HG02571 (cell line): Measurements from ENCODE around the gene GATA2.

ENCODE experiments used
- ATAC-seq: cut with Tn5 transposase; IDR thresholded peaks from one replicate; pipeline ENCODE4 v1.9.1; 2021; ENCODE audit warnings: mild to moderate bottlenecking, moderate library complexity; ENCODE audit not compliant: unreplicated experiment

GATA2 gene

DNA sequence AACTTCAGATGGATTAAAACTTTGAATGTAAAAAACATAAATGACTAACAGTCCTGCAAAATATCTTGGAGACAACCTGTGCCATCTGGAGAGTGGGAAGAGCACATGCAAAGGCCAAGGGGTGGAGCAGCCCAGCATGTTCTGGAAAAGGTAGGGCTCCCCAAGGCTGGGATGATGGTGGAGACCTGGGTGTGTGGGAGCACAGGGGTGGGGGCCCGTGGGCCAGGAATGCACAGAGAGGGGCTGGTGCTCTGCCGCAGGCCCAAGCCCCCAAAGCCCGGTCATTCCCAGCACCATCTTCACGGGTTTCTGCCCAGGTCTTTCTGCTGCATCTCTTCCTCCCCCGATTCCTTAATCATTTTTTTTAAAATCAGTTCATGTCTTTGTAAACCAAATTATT, 9.7 kb upstream of the GATA2 start:
- ATAC-seq = no peak

- ATAC-seq = no peak
Observed at GRCh38 chr3:128501431-128501830, 8.4 kb upstream of the GATA2 start.

GRCh38 chr3:128500556-128500955, 7.6 kb upstream of the GATA2 start:
- no peak for ATAC-seq

GRCh38 chr3:128499724-128500275, 6.8 kb upstream of the GATA2 start:
- no peak for ATAC-seq

DNA sequence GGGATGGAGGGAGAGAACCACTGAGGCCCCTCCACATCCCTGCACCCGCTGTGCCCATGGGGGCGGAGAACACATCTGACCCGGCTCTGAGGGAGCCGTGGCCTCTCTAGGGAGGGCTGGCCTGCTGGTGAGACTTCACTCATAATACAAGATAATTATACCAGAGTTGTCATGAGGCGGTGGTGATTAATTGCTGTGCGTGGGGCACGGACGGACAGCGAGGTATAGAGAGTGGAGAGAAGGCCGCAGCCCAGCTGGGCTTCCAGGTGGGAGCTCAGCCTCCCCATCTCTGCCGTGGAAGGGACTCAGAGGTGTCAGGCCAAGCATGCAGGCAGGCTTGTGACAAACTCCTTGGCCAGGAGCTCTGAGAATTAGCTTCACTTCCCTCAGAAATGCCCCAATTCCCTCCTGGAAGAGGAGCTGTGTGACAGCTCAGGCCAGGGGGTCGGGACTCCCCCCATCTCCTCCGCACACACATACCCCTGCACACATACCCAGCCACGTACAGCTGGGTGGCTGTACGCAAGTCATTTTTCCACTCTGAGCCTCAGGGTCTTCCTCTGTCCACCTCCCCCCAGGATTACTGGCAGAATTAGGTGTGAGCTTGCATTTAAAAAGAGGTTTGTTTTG, 6.0 kb upstream of the GATA2 start:
- no peak for ATAC-seq

- no peak for ATAC-seq
Observed at GRCh38 chr3:128498127-128498626, 5.2 kb upstream of the GATA2 start.

GRCh38 chr3:128497305-128498126, 4.5 kb upstream of the GATA2 start:
- no peak for ATAC-seq

GRCh38 chr3:128496602-128497304, 3.8 kb upstream of the GATA2 start:
- ATAC-seq = no peak

DNA sequence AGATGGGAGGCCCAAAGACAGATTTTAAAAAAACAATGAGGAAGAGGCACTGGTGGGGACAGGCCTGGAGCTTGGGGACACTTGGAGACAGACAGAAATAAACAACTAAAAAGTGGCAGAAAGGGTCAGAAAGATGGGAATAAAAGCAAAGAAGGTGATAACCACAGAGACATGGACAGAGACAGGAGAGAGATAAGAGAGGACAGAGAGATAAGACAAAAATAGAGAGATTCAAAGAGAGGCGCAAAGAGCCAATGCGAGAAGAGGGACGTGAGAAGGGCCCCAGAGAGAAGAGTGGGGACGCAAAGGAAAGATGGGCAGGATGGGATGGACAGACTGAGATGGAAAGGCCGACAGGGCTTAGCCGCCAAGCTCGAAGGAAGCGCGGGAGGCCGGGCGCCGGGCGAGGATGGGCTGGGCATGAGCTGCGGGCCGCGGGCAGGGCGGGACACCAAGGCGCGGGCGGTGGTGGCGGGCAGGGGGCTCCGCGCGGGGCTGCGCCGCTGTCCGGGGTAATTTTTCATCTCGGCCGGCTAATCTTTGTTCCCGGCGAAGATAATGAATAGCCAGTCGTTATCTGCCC, 3.1 kb upstream of the GATA2 start:
- ATAC-seq = no peak

GRCh38 chr3:128495435-128495970, 2.5 kb upstream of the GATA2 start:
- ATAC-seq = no peak

DNA sequence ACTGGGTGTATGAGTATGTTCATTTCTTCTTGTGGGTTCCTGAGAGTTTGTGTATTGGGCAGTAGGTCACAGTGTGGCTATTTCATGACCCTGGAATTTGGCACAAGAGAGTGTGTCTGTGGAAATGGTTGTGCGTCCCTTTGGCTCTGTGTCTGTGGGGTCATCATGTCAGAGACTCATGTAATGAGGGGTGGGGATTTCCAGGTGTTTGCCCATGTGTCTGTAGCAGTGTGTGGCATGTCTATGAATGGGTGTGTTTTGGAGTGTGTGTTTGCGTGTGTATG, 1.3 kb upstream of the GATA2 start:
- ATAC-seq = no peak

GRCh38 chr3:128493570-128494366, 767 bp upstream of the GATA2 start:
- ATAC-seq = no peak

DNA sequence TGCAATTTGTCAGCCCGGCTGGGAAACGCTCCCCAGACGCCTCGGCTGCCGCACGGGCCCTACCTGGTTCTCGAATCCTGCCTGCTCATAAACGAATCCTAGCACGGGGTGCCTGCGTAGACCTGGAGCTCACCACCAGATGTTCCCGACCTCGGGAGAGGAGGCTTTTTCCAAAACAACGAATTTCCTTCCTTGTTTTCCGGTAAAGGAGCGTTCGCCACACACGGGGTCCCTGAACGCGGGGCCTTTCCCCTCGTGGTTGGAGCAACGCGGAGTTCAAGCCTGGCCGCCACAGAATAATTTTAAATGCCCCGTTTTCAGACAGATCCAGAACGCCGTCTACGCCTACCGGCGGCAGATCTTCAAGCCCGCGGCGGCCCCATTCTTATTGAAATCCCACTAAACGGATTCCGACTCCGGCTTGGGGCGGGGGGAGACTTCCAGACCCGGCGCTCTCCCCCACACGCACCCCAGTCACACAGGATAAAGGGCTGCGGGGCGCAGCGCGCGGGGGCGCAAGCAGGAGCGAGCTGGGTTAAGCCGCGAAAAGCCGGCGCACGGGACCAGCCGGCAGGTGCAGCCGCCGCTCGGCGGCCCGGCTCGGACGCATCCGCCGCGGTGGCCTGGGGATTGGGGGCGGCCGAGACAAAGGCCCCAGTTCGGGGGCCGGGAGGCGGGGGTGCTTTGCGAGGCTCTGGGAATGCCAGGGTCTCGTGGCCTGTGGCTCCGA, 895 bp downstream of the GATA2 start:
- ATAC-seq = no peak

GRCh38 chr3:128491691-128491940, 1.4 kb downstream of the GATA2 start:
- ATAC-seq = no peak

DNA sequence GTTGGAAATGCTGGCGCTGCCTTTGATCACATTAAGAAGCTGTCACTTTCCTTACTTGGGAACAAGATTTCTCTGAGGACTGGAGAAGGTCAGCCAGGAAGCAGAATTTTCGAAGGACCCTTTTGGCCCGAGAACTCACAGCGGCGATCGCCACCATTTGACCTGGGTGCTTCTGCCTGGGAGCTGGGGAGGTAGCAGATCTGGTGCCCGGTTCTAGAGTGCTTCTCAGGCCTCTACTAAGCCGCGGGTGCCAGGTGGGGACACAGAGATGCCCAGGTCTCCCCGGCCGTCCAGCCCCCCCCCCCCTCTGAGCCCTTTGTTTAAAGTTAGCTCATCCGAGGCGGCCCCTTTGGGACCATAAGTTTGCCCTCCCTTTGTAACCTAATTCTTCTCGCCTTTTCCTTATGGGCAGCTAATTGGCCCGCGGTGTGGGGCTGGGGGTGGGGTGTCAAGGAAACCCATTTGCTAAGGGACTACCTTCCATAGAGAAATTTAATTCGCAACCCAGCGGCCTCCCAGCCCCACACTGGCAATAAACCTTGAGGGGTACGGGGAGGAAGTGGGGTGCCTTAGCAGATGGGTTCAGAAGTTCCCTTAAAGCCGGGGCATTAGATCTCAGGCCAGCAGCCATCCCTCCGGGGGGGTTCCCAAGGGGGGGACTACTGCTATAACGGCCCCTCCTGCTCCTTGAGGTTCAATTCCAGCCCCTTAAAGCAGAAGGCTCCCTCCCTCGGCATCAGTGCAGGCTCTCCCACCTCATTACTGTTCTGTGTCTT, 1.9 kb downstream of the GATA2 start:
- ATAC-seq = no peak

- ATAC-seq = no peak
Observed at GRCh38 chr3:128490650-128490914, 2.4 kb downstream of the GATA2 start.

- ATAC-seq = no peak
Observed at GRCh38 chr3:128489927-128490649, 2.9 kb downstream of the GATA2 start.

DNA sequence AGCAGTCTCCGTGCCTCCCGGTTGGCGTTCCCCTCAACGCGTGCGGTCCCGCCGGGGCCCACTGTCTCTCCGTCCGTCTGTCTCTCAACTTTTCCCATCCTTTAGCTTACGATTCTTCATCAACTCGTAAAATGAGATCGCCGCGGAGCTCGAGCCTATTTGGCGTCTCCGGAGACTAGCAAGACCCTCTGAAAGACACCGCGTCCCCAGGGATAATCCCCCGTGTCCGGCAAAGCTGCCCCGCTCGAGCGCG, 3.4 kb downstream of the GATA2 start:
- ATAC-seq = no peak
